ENCODE results near the gene PTPRN2.

GRCh38 chr7:157895520-157896375 is 691.9 kb downstream of the PTPRN2 start:
- TF ChIP-seq CBX5 (CRISPR knock-in tag; IDR thresholded peaks at IDR 0.05; ENCODE audit: borderline replicate concordance) (no peak), ZNF232 (CRISPR knock-in tag; IDR thresholded peaks at IDR 0.05; ENCODE audit: borderline replicate concordance) (no peak), ZNF337 (CRISPR knock-in tag; IDR thresholded peaks at IDR 0.05; ENCODE audit: borderline replicate concordance, low read depth) (no peak), CEBPB (IDR thresholded peaks at IDR 0.05; ENCODE audit: borderline replicate concordance, low read depth, low read length) (no peak), ATF6 (CRISPR knock-in tag; conservative IDR thresholded peaks at IDR 0.05) (no peak), ZBTB10 (CRISPR knock-in tag; IDR thresholded peaks at IDR 0.05; ENCODE audit: borderline replicate concordance) (no peak), KLF9 (CRISPR knock-in tag; IDR thresholded peaks at IDR 0.05; ENCODE audit: low read depth) (no peak), SP1 (IDR thresholded peaks at IDR 0.05) (no peak), SP1 (CRISPR knock-in tag; IDR thresholded peaks at IDR 0.05) (no peak), FOXP4 (CRISPR knock-in tag; IDR thresholded peaks at IDR 0.05) (no peak), PCBP1 (IDR thresholded peaks at IDR 0.05; ENCODE audit: borderline replicate concordance, low read depth, low read length) (no peak), HOXA7 (CRISPR knock-in tag; IDR thresholded peaks at IDR 0.05) (no peak)
- TF ChIP-seq, protein P1, sequence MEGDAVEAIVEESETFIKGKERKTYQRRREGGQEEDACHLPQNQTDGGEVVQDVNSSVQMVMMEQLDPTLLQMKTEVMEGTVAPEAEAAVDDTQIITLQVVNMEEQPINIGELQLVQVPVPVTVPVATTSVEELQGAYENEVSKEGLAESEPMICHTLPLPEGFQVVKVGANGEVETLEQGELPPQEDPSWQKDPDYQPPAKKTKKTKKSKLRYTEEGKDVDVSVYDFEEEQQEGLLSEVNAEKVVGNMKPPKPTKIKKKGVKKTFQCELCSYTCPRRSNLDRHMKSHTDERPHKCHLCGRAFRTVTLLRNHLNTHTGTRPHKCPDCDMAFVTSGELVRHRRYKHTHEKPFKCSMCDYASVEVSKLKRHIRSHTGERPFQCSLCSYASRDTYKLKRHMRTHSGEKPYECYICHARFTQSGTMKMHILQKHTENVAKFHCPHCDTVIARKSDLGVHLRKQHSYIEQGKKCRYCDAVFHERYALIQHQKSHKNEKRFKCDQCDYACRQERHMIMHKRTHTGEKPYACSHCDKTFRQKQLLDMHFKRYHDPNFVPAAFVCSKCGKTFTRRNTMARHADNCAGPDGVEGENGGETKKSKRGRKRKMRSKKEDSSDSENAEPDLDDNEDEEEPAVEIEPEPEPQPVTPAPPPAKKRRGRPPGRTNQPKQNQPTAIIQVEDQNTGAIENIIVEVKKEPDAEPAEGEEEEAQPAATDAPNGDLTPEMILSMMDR (CRISPR knock-in tag; IDR thresholded peaks at IDR 0.05), result no peak
